IMR-90 (cell line): ENCODE results near the gene TMCC1. TPM values are rescaled to one million over a fixed set of nuclear protein-coding genes. Genes with fewer than 3 reads are reported as not detected.

Experiments
- ATAC-seq: fragments of 200-7000 bp; cut with Tn5 transposase; 2 replicates; pipeline ENCODE4 v1.9.1; 2020; ENCODE audit warnings: low read depth, mild to moderate bottlenecking, moderate library complexity
- BruUV-seq: library from RNA; stranded (reverse); fragments of 400-500 nt; replicated peaks from 2 replicates; lab custom pipeline; 2021; lab: Mats Ljungman, UMichigan
- CTCF ChIA-PET: fragments of 300-600 bp; formaldehyde crosslinking; extraction: SDS; loops from one replicate; lab custom pipeline; 2021; ENCODE audit warnings: antibody characterized with exemption; lab: Yijun Ruan, JAX
- POLR2A ChIA-PET: fragments of 300-600 bp; sonication (Branson Sonifier 250); formaldehyde crosslinking; loops from one replicate; lab custom pipeline; 2022; ENCODE audit warnings: antibody characterized with exemption; ENCODE audit not compliant: unreplicated experiment; lab: Charles Lee
- DNase-seq: peaks from one replicate; pipeline ENCODE4 v3.0.0; 2013
- H2AFZ ChIP-seq: replicated peaks from 2 replicates; pipeline ENCODE3; 2013; ENCODE audit warnings: low read length, mild to moderate bottlenecking; ENCODE audit not compliant: poor library complexity
- H2AK5ac ChIP-seq: 2 replicates; pipeline ENCODE4 v1.6.1; 2013; ENCODE audit warnings: low read depth, low read length, inconsistent platforms
- H2AK9ac ChIP-seq: replicated peaks from 2 replicates; pipeline ENCODE3; 2013; ENCODE audit warnings: mild to moderate bottlenecking, low read depth, low read length, moderate library complexity; ENCODE audit not compliant: poor library complexity
- H2BK120ac ChIP-seq: 2 replicates; pipeline ENCODE4 v1.6.1; 2013; ENCODE audit warnings: low read depth, low read length, inconsistent platforms
- H2BK15ac ChIP-seq: 3 replicates; pipeline ENCODE4 v1.6.1; 2013; ENCODE audit warnings: low read depth, low read length, inconsistent platforms
- H2BK20ac ChIP-seq: 2 replicates; pipeline ENCODE4 v1.6.1; 2013; ENCODE audit warnings: low read depth, mild to moderate bottlenecking, inconsistent platforms, low read length, moderate library complexity
- H2BK5ac ChIP-seq: 2 replicates; pipeline ENCODE4 v1.6.1; 2013; ENCODE audit warnings: mild to moderate bottlenecking, low read depth, low read length, inconsistent platforms; ENCODE audit not compliant: poor library complexity, severe bottlenecking
- H3K14ac ChIP-seq: replicated peaks from 2 replicates; pipeline ENCODE4 v1.6.1; 2013; ENCODE audit warnings: low read depth, low read length, inconsistent platforms
- H3K18ac ChIP-seq: 2 replicates; pipeline ENCODE4 v1.6.1; 2013; ENCODE audit warnings: low read depth, low read length, control low read depth
- H3K23ac ChIP-seq: 2 replicates; pipeline ENCODE4 v1.6.1; 2013; ENCODE audit warnings: low read depth, low read length, inconsistent platforms
- H3K27ac ChIP-seq: 2 replicates; pipeline ENCODE4 v1.5.1; 2013; ENCODE audit warnings: mild to moderate bottlenecking, control low read depth, low read length; ENCODE audit not compliant: insufficient read depth
- H3K27me3 ChIP-seq: 2 replicates; pipeline ENCODE4 v1.6.1; 2013; ENCODE audit warnings: low read length; ENCODE audit not compliant: control insufficient read depth, insufficient read depth
- H3K36me3 ChIP-seq: 2 replicates; pipeline ENCODE4 v1.6.1; 2013; ENCODE audit warnings: low read length, mixed read lengths; ENCODE audit not compliant: control insufficient read depth, insufficient read depth
- H3K4ac ChIP-seq: 2 replicates; pipeline ENCODE4 v1.6.1; 2013; ENCODE audit warnings: low read depth, low read length, inconsistent platforms
- H3K4me1 ChIP-seq: 2 replicates; pipeline ENCODE4 v1.6.1; 2013; ENCODE audit warnings: low read length, mixed read lengths; ENCODE audit not compliant: control insufficient read depth, insufficient read depth
- H3K4me2 ChIP-seq: 2 replicates; pipeline ENCODE4 v1.6.1; 2013; ENCODE audit warnings: low read depth, mild to moderate bottlenecking, control low read depth, low read length, moderate library complexity
- H3K4me3 ChIP-seq: 2 replicates; pipeline ENCODE4 v1.5.1; 2013; ENCODE audit warnings: low read depth, mild to moderate bottlenecking, control low read depth, low read length, moderate library complexity; ENCODE audit not compliant: insufficient read depth
- H3K56ac ChIP-seq: 2 replicates; pipeline ENCODE4 v1.6.1; 2013; ENCODE audit warnings: low read length, inconsistent platforms; ENCODE audit not compliant: insufficient read depth; ENCODE audit errors: extremely low read depth
- H3K79me1 ChIP-seq, 2 experiments: 2 replicates each; pipeline ENCODE4 v1.6.1; 2013; ENCODE audit warnings: low read length in 2 of 2, inconsistent platforms in 1 of 2, low read depth in 1 of 2
- H3K9ac ChIP-seq: 2 replicates; pipeline ENCODE4 v1.6.1; 2013; ENCODE audit warnings: low read depth, low read length, control low read depth
- H3K9me1 ChIP-seq: 2 replicates; pipeline ENCODE4 v1.6.1; 2013; ENCODE audit warnings: low read length, inconsistent platforms; ENCODE audit not compliant: insufficient read depth
- H3K9me3 ChIP-seq: 2 replicates; pipeline ENCODE4 v1.6.1; 2013; ENCODE audit warnings: low read length; ENCODE audit not compliant: control insufficient read depth, insufficient read depth
- H4K20me1 ChIP-seq: 2 replicates; pipeline ENCODE4 v1.6.1; 2013; ENCODE audit warnings: low read length, inconsistent platforms; ENCODE audit not compliant: insufficient read depth
- H4K5ac ChIP-seq: 2 replicates; pipeline ENCODE4 v1.6.1; 2013; ENCODE audit warnings: mild to moderate bottlenecking, low read depth, low read length, control low read depth
- H4K8ac ChIP-seq, 2 experiments: 2 replicates each; pipeline ENCODE4 v1.6.1; 2013; ENCODE audit warnings: low read depth in 2 of 2, low read length in 2 of 2, control low read depth in 1 of 2, inconsistent platforms in 1 of 2
- H4K91ac ChIP-seq: 2 replicates; pipeline ENCODE4 v1.6.1; 2013; ENCODE audit warnings: low read depth, low read length, inconsistent platforms; ENCODE audit not compliant: insufficient read depth
- CHD1 ChIP-seq: IDR thresholded peaks from 2 replicates; pipeline ENCODE4 v1.6.1; 2012; ENCODE audit warnings: low read depth, low read length, improper control_type of control experiment
- MAFK ChIP-seq: IDR thresholded peaks from 2 replicates; pipeline ENCODE4 v1.6.1; 2012; ENCODE audit warnings: low read depth, low read length, improper control_type of control experiment
- SMC3 ChIP-seq: fragments of 150-350 bp; IDR thresholded peaks from 2 replicates; pipeline ENCODE4 v1.6.1; 2016; ENCODE audit warnings: low read depth, mild to moderate bottlenecking, antibody characterized with exemption, low read length, moderate library complexity
- WGBS, 2 experiments: methylation state at CpG; one replicate each; pipeline versions ENCODE4 v1.1.5 to v1.1.7; 2013; ENCODE audit warnings: missing lambda C conversion rate in 2 of 2; ENCODE audit not compliant: insufficient read length in 1 of 2; ENCODE audit errors: extremely low coverage in 2 of 2; 5-methylcytosine and 5-hydroxymethylcytosine counted together
- dilution Hi-C: fragments of 300-500 bp; cut with HindIII; formaldehyde crosslinking; loops from one replicate; pipeline ENCODE4 v1.14.3; 2018; ENCODE audit warnings: low sequenced_read_pairs; ENCODE audit not compliant: unreplicated experiment
- in situ Hi-C: fragments of 300-500 bp; cut with MboI; formaldehyde crosslinking; loops from 3 replicates; pipeline ENCODE4 v1.14.3; 2019; ENCODE audit warnings: low sequenced_read_pairs, inconsistent platforms, mixed read lengths
- intact Hi-C: fragments of 100-400 bp; cut with micrococcal nuclease; formaldehyde crosslinking; loops from 2 replicates; pipeline ENCODE4 v1.10.0; 2022
- polyA plus RNA-seq, 3 experiments: library from polyadenylated mRNA; depleted of rRNA; stranded (reverse); fragments of >200 nt; gene quantifications; 2 replicates each; pipeline ENCODE4 v1.2.3, GENCODE V29; 2012; ENCODE audit warnings: low replicate concordance in 1 of 3
- total RNA-seq: library from RNA; depleted of rRNA; stranded (reverse); fragments of >200 nt; gene quantifications from 2 replicates; pipeline ENCODE4 v1.2.3, GENCODE V29; 2012

Gene TMCC1
- total and polyA plus RNA-seq, 2 of the 4 experiments (the other 2 are of a cell fraction), result 5.0 to 7.3 TPM

GRCh38 chr3:129622226-129622874 is 271.2 kb downstream of the TMCC1 start:
- H3K4ac ChIP-seq, result no peak overlapping the region; the same call in 1 of the 2 replicates
- ChIA-PET CTCF (no interaction called here), POLR2A (no interaction called here)
- DNase-seq (no peak), ATAC-seq (no peak)
- no peak overlapping the region for H3K18ac ChIP-seq
- no peak overlapping the region for H3K56ac ChIP-seq
- BruUV-seq, result no TSS peak
- H4K91ac ChIP-seq, result no peak overlapping the region
- H3K79me1 ChIP-seq, result peaks cover 0 to 8% of the 10 kb centered on the region in 2 experiments; a peak in 1 of 4 replicates
- in situ Hi-C loops (loop anchor here (25.0 kb wide), 1 partner anchor 235 kb away; no protein-coding TSS in a partner anchor), dilution Hi-C loops (no loop called here), intact Hi-C loops (loop anchor here (10.0 kb wide), 1 partner anchor 382 kb away; no protein-coding TSS in a partner anchor)
- WGBS, 2 experiments, result no CpG with 5 or more reads among the region's 12 CpGs
- no peaks in the 10 kb centered on the region for H4K20me1 ChIP-seq
- no peak overlapping the region for H3K14ac ChIP-seq
- no peak for TF ChIP-seq CHD1
- no peak for TF ChIP-seq MAFK
- no peak for TF ChIP-seq SMC3
- no peak overlapping the region for H2BK20ac ChIP-seq
- H4K8ac ChIP-seq, result no peak overlapping the region
- no peak overlapping the region for H3K23ac ChIP-seq
- no peaks in the 10 kb centered on the region for H3K9me3 ChIP-seq
- no peak overlapping the region for H2BK15ac ChIP-seq
- no peak overlapping the region for H3K4me2 ChIP-seq
- H3K9ac ChIP-seq, result no peak overlapping the region
- H3K27me3 ChIP-seq, result no peaks in the 10 kb centered on the region
- peak overlapping the region; percentile 29 for H2AFZ ChIP-seq
- no peaks in the 10 kb centered on the region for H3K36me3 ChIP-seq
- no peak overlapping the region for H2BK120ac ChIP-seq
- no peak overlapping the region for H3K4me3 ChIP-seq
- H4K5ac ChIP-seq, result no peak overlapping the region
- peak overlapping the region; percentile 15 for H2AK9ac ChIP-seq
- H2BK5ac ChIP-seq, result no peak overlapping the region
- H3K27ac ChIP-seq, result no peak overlapping the region
- peaks cover 11% of the 10 kb centered on the region for H3K9me1 ChIP-seq
- H3K4me1 ChIP-seq, result peaks cover 17% of the 10 kb centered on the region
- H2AK5ac ChIP-seq, result peak overlapping the region; percentile 44; the same call in 1 of the 2 replicates
